ENCODE results near the gene DCXR.

- TF ChIP-seq EZH2phosphoT487 (IDR thresholded peaks at IDR 0.05; ENCODE audit: borderline replicate concordance, low read depth, low read length) (no peak), CTCF (conservative IDR thresholded peaks at IDR 0.05; ENCODE audit: low read length) (peak; percentile 97)
Measured at GRCh38 chr17:82019690-82020571, 17.6 kb downstream of the DCXR start.

All from OCI-LY7 (cell line).